ENCODE measurements around the gene SCAPER.

The SCAPER gene

GRCh38 chr15:76339305-76340197 is 565.6 kb downstream of the SCAPER start:
- no peak for DNase-seq (ENCODE audit: low read depth, low spot score)

GRCh38 chr15:76338486-76339304 is 566.4 kb downstream of the SCAPER start:
- DNase-seq (ENCODE audit: low read depth, low spot score) = no peak

GRCh38 chr15:76337696-76338485 is 567.2 kb downstream of the SCAPER start:
- DNase-seq (ENCODE audit: low read depth, low spot score) = no peak

GRCh38 chr15:76337059-76337695 is 568.0 kb downstream of the SCAPER start:
- DNase-seq (ENCODE audit: low read depth, low spot score) = no peak

GRCh38 chr15:76336254-76337058 is 568.7 kb downstream of the SCAPER start, which contains the start of gene ISL2:
TSS of gene ISL2 (plus strand) at chr15:76336773. CDS start at chr15:76336884, 111 bp downstream.
- DNase-seq (ENCODE audit: low read depth, low spot score) = no peak

- DNase-seq (ENCODE audit: low read depth, low spot score) = no peak
Measured at GRCh38 chr15:76335307-76336253, 569.6 kb downstream of the SCAPER start.

- DNase-seq (ENCODE audit: low read depth, low spot score) = no peak
Measured at GRCh38 chr15:76334438-76335306, 570.5 kb downstream of the SCAPER start.

GRCh38 chr15:76333720-76334437 is 571.3 kb downstream of the SCAPER start:
- DNase-seq (ENCODE audit: low read depth, low spot score) = no peak

- DNase-seq (ENCODE audit: low read depth, low spot score) = no peak
Measured at GRCh38 chr15:76333309-76333708, 571.8 kb downstream of the SCAPER start.

GRCh38 chr15:76332796-76333195 is 572.3 kb downstream of the SCAPER start:
- DNase-seq (ENCODE audit: low read depth, low spot score) = no peak

GRCh38 chr15:76330080-76330680 is 575.0 kb downstream of the SCAPER start:
- DNase-seq (ENCODE audit: low read depth, low spot score) = no peak

- no peak for DNase-seq (ENCODE audit: low read depth, low spot score)
Measured at GRCh38 chr15:76328958-76329357, 576.2 kb downstream of the SCAPER start.

GRCh38 chr15:76328106-76328696 is 576.9 kb downstream of the SCAPER start:
- no peak for DNase-seq (ENCODE audit: low read depth, low spot score)

- no peak for DNase-seq (ENCODE audit: low read depth, low spot score)
Measured at GRCh38 chr15:76327191-76328105, 577.7 kb downstream of the SCAPER start.

GRCh38 chr15:76325704-76326103 is 579.4 kb downstream of the SCAPER start:
- no peak for DNase-seq (ENCODE audit: low read depth, low spot score)

- DNase-seq (ENCODE audit: low read depth, low spot score) = no peak
Measured at GRCh38 chr15:76324066-76324465, 581.1 kb downstream of the SCAPER start.
